ENCODE results near the gene MRPL53. TPM values are rescaled to one million over a fixed set of nuclear protein-coding genes. Genes with fewer than 3 reads are reported as not detected.

MRPL53 gene
- total and polyA plus RNA-seq, 9 of the 15 experiments (the other 6 are each of a cell fraction or from before 2014, with no cell fraction given), result 11.5 to 87.9 (median 41.1) TPM

DNA sequence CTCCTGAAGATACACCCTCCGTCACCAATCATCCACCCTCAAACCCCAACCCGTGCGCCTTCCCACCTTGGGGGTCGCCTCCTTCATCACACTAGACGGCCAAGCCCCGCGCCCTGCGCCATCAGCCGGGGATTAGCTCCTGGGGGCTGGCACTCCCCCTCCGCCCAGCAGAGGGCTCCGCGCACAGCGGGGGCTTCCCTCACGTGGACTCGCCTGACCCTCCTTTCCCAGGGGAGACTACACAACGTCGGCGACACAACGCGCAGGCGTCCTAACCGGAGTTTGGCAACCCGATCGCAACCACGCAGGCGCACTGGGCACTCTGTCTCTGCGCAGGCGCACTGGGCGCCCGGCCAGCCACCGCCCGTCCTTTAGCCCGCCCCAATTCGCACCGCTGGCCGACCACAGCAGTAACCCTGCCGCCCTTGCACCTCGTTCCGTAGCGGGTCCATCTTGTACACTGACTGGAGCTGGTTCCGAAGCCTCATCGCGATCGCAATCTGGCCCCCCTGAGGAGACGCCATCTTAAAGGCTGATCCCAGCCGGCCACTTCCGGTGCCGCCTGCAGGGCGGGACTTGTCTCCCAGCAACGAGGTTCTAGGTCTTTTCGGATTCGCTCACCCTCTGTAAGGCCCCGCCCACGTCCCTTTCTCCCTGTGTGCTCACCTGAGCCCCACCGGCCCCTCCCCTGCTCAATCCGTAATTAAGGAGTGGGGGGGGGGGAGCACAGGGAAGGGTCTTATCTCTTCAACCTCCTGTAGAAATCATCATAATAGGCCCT, 34.9 kb upstream of the MRPL53 start, which contains the start of gene PCGF1 (continued):
- TF ChIP-seq, protein P1, sequence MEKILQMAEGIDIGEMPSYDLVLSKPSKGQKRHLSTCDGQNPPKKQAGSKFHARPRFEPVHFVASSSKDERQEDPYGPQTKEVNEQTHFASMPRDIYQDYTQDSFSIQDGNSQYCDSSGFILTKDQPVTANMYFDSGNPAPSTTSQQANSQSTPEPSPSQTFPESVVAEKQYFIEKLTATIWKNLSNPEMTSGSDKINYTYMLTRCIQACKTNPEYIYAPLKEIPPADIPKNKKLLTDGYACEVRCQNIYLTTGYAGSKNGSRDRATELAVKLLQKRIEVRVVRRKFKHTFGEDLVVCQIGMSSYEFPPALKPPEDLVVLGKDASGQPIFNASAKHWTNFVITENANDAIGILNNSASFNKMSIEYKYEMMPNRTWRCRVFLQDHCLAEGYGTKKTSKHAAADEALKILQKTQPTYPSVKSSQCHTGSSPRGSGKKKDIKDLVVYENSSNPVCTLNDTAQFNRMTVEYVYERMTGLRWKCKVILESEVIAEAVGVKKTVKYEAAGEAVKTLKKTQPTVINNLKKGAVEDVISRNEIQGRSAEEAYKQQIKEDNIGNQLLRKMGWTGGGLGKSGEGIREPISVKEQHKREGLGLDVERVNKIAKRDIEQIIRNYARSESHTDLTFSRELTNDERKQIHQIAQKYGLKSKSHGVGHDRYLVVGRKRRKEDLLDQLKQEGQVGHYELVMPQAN (IDR thresholded peaks at IDR 0.05; ENCODE audit: borderline replicate concordance), result peak; percentile 74
- TF ChIP-seq, protein P2, sequence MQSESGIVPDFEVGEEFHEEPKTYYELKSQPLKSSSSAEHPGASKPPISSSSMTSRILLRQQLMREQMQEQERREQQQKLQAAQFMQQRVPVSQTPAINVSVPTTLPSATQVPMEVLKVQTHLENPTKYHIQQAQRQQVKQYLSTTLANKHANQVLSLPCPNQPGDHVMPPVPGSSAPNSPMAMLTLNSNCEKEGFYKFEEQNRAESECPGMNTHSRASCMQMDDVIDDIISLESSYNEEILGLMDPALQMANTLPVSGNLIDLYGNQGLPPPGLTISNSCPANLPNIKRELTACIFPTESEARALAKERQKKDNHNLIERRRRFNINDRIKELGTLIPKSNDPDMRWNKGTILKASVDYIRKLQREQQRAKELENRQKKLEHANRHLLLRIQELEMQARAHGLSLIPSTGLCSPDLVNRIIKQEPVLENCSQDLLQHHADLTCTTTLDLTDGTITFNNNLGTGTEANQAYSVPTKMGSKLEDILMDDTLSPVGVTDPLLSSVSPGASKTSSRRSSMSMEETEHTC (IDR thresholded peaks at IDR 0.05), result 0 out of 2 replicates have a peak, but pooled peaks have one; percentile 33
- TF ChIP-seq KDM5B (IDR thresholded peaks at IDR 0.05; ENCODE audit: insufficient replicate concordance, low read depth, low read length) (peak; percentile 59), CHD4 (IDR thresholded peaks at IDR 0.05; ENCODE audit: insufficient read depth, insufficient replicate concordance, low read depth, low read length, poor library complexity, severe bottlenecking) (no peak), ZNF586 (CRISPR knock-in tag; conservative IDR thresholded peaks at IDR 0.05) (no peak), PTTG1 (tag; IDR thresholded peaks at IDR 0.05; ENCODE audit: low read depth) (no peak), NFIC (IDR thresholded peaks at IDR 0.05) (peak; percentile 38; the same call in 1 of the 2 replicates), NR2C1 (IDR thresholded peaks at IDR 0.05) (0 out of 2 replicates have a peak, but pooled peaks have one; percentile 23), NR2C1 (tag; IDR thresholded peaks at IDR 0.05) (no peak), CBFB (CRISPR knock-in tag; IDR thresholded peaks at IDR 0.05) (no peak), ESRRB (CRISPR knock-in tag; IDR thresholded peaks at IDR 0.05; ENCODE audit: borderline replicate concordance) (no peak), MEIS2 (IDR thresholded peaks at IDR 0.05; ENCODE audit: partially characterized antibody) (peak; percentile 97)
- TF ChIP-seq, protein P3, sequence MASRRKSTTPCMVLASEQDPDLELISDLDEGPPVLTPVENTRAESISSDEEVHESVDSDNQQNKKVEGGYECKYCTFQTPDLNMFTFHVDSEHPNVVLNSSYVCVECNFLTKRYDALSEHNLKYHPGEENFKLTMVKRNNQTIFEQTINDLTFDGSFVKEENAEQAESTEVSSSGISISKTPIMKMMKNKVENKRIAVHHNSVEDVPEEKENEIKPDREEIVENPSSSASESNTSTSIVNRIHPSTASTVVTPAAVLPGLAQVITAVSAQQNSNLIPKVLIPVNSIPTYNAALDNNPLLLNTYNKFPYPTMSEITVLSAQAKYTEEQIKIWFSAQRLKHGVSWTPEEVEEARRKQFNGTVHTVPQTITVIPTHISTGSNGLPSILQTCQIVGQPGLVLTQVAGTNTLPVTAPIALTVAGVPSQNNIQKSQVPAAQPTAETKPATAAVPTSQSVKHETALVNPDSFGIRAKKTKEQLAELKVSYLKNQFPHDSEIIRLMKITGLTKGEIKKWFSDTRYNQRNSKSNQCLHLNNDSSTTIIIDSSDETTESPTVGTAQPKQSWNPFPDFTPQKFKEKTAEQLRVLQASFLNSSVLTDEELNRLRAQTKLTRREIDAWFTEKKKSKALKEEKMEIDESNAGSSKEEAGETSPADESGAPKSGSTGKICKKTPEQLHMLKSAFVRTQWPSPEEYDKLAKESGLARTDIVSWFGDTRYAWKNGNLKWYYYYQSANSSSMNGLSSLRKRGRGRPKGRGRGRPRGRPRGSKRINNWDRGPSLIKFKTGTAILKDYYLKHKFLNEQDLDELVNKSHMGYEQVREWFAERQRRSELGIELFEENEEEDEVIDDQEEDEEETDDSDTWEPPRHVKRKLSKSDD (conservative IDR thresholded peaks at IDR 0.05; ENCODE audit: low read length), result no peak
- TF ChIP-seq, protein P4, sequence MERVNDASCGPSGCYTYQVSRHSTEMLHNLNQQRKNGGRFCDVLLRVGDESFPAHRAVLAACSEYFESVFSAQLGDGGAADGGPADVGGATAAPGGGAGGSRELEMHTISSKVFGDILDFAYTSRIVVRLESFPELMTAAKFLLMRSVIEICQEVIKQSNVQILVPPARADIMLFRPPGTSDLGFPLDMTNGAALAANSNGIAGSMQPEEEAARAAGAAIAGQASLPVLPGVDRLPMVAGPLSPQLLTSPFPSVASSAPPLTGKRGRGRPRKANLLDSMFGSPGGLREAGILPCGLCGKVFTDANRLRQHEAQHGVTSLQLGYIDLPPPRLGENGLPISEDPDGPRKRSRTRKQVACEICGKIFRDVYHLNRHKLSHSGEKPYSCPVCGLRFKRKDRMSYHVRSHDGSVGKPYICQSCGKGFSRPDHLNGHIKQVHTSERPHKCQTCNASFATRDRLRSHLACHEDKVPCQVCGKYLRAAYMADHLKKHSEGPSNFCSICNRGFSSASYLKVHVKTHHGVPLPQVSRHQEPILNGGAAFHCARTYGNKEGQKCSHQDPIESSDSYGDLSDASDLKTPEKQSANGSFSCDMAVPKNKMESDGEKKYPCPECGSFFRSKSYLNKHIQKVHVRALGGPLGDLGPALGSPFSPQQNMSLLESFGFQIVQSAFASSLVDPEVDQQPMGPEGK (CRISPR knock-in tag; IDR thresholded peaks at IDR 0.05; ENCODE audit: borderline replicate concordance), result no peak
- TF ChIP-seq, protein P5, sequence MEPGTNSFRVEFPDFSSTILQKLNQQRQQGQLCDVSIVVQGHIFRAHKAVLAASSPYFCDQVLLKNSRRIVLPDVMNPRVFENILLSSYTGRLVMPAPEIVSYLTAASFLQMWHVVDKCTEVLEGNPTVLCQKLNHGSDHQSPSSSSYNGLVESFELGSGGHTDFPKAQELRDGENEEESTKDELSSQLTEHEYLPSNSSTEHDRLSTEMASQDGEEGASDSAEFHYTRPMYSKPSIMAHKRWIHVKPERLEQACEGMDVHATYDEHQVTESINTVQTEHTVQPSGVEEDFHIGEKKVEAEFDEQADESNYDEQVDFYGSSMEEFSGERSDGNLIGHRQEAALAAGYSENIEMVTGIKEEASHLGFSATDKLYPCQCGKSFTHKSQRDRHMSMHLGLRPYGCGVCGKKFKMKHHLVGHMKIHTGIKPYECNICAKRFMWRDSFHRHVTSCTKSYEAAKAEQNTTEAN (CRISPR knock-in tag; IDR thresholded peaks at IDR 0.05), result no peak
